Right renal cortex interstitium (tissue), 3 donors: ENCODE results near the gene GRK6. TPM values are rescaled to one million over a fixed set of nuclear protein-coding genes. Genes with fewer than 3 reads are reported as not detected.

ENCODE experiments used
- DNase-seq, 3 donors: peaks; one replicate each; pipeline ENCODE4 v3.0.0-alpha.2; 2013; ENCODE audit warnings: low read depth in 3 of 3, low spot score in 2 of 3
- polyA plus RNA-seq, 3 donors: library from polyadenylated mRNA; unstranded; fragments of 120-200 nt; gene quantifications; one replicate each; pipeline ENCODE4 v1.2.1, GENCODE V29; 2013; ENCODE audit not compliant: insufficient read length in 3 of 3

GRK6 gene
- polyA plus RNA-seq, 3 donors, result 20.3 to 26.2 (median 23.3) TPM

GRCh38 chr5:177437623-177438022 lies 11.1 kb downstream of the GRK6 start:
- DNase-seq, result no peak

GRCh38 chr5:177438468-177438867 lies 12.0 kb downstream of the GRK6 start:
- DNase-seq, result no peak

- DNase-seq, result no peak
These were observed 13.1 kb downstream of the GRK6 start for GRCh38 chr5:177439518-177440053.

GRCh38 chr5:177440211-177440989 lies 13.9 kb downstream of the GRK6 start:
- DNase-seq, result no peak

- no peak for DNase-seq
These were observed 14.7 kb downstream of the GRK6 start for GRCh38 chr5:177440990-177441780.

GRCh38 chr5:177442066-177442826 lies 15.8 kb downstream of the GRK6 start:
- no peak for DNase-seq

GRCh38 chr5:177443144-177443983 lies 16.9 kb downstream of the GRK6 start:
- DNase-seq, result no peak

GRCh38 chr5:177444106-177445051 lies 17.9 kb downstream of the GRK6 start:
- DNase-seq, result no peak

- no peak for DNase-seq
These were observed 18.8 kb downstream of the GRK6 start for GRCh38 chr5:177445052-177445916.

GRCh38 chr5:177445917-177446199 lies 19.4 kb downstream of the GRK6 start:
- no peak for DNase-seq

GRCh38 chr5:177446200-177447065 lies 20.0 kb downstream of the GRK6 start, which contains the start of gene PRR7:
TSS of gene PRR7 (plus strand) at chr5:177446814. CDS start at chr5:177455068, 8,254 bp downstream.
- peak in 1 of 3 donors; percentile 51 for DNase-seq

- DNase-seq, result peak in 1 of 3 donors; percentile 65
These were observed 20.7 kb downstream of the GRK6 start for GRCh38 chr5:177447066-177447610.

- no peak for DNase-seq
These were observed 21.3 kb downstream of the GRK6 start for GRCh38 chr5:177447611-177448243.

GRCh38 chr5:177448244-177448950 lies 21.9 kb downstream of the GRK6 start:
- DNase-seq, result no peak

- DNase-seq, result no peak
These were observed 22.9 kb downstream of the GRK6 start for GRCh38 chr5:177449140-177450061.
